ENCODE results near the gene TGFBR3.

The TGFBR3 gene

GRCh38 chr1:91703095-91703494 lies 182.9 kb downstream of the TGFBR3 start:
- Histone ChIP-seq H3K4me1 (ENCODE audit: control insufficient read depth in 1 of 2, insufficient read depth in 2 of 2, low read length in 2 of 2) (no peaks in the 10 kb centered on the region), H3K27me3 (ENCODE audit: low read depth, low read length) (no peaks in the 10 kb centered on the region), H3K4me3 (ENCODE audit: low read depth in 1 of 2, low read length in 2 of 2) (no peak overlapping the region), H3K9me3 (ENCODE audit: control insufficient read depth in 1 of 2, low read length in 2 of 2) (no peaks in the 10 kb centered on the region), H3K36me3 (ENCODE audit: control insufficient read depth in 1 of 2, insufficient read depth in 2 of 2, low read length in 2 of 2) (peaks cover 13 to 20% of the 10 kb centered on the region in 2 donors), H3K27ac (ENCODE audit: low read length) (no peak overlapping the region)

GRCh38 chr1:91701472-91701869 lies 184.5 kb downstream of the TGFBR3 start:
- H3K9me3 ChIP-seq (ENCODE audit: control insufficient read depth in 1 of 2, low read length in 2 of 2) = no peaks in the 10 kb centered on the region
- no peak overlapping the region for H3K4me3 ChIP-seq (ENCODE audit: low read depth in 1 of 2, low read length in 2 of 2)
- no peaks in the 10 kb centered on the region for H3K27me3 ChIP-seq (ENCODE audit: low read depth, low read length)
- H3K36me3 ChIP-seq (ENCODE audit: control insufficient read depth in 1 of 2, insufficient read depth in 2 of 2, low read length in 2 of 2) = peaks cover 8 to 25% of the 10 kb centered on the region in 2 donors
- H3K4me1 ChIP-seq (ENCODE audit: control insufficient read depth in 1 of 2, insufficient read depth in 2 of 2, low read length in 2 of 2) = peaks cover 0 to 4% of the 10 kb centered on the region in 2 donors
- peak overlapping the region; percentile 18 for H3K27ac ChIP-seq (ENCODE audit: low read length)

GRCh38 chr1:91700771-91701471 lies 185.0 kb downstream of the TGFBR3 start:
- no peak overlapping the region for H3K4me3 ChIP-seq (ENCODE audit: low read depth in 1 of 2, low read length in 2 of 2)
- H3K36me3 ChIP-seq (ENCODE audit: control insufficient read depth in 1 of 2, insufficient read depth in 2 of 2, low read length in 2 of 2) = peaks cover 8 to 25% of the 10 kb centered on the region in 2 donors
- peak overlapping the region; percentile 18 for H3K27ac ChIP-seq (ENCODE audit: low read length)
- H3K27me3 ChIP-seq (ENCODE audit: low read depth, low read length) = no peaks in the 10 kb centered on the region
- peaks cover 0 to 4% of the 10 kb centered on the region in 2 donors for H3K4me1 ChIP-seq (ENCODE audit: control insufficient read depth in 1 of 2, insufficient read depth in 2 of 2, low read length in 2 of 2)
- H3K9me3 ChIP-seq (ENCODE audit: control insufficient read depth in 1 of 2, low read length in 2 of 2) = no peaks in the 10 kb centered on the region

DNA sequence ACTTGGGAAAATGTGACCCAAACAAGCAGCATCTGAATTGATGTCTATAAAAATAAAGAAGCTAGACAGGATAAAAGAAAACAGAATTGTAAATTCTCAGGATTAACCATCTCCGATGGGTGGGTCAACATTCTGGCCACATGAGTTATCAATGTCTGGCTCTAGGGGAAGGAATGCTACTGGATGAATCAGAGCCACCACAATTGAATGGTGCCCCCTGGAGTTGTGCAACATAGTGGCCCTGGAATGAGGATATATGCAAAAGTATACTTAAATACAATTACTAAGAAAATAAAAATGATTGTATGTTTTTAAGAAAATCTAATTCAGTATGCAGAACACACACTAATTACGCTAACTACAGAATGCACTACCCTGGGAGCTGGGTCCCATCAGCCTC lies 185.6 kb downstream of the TGFBR3 start:
- H3K4me3 ChIP-seq (ENCODE audit: low read depth in 1 of 2, low read length in 2 of 2) = no peak overlapping the region
- H3K36me3 ChIP-seq (ENCODE audit: control insufficient read depth in 1 of 2, insufficient read depth in 2 of 2, low read length in 2 of 2) = peaks cover 8 to 26% of the 10 kb centered on the region in 2 donors
- no peaks in the 10 kb centered on the region for H3K27me3 ChIP-seq (ENCODE audit: low read depth, low read length)
- H3K9me3 ChIP-seq (ENCODE audit: control insufficient read depth in 1 of 2, low read length in 2 of 2) = no peaks in the 10 kb centered on the region
- peak overlapping the region; percentile 18 for H3K27ac ChIP-seq (ENCODE audit: low read length)
- peaks cover 0 to 4% of the 10 kb centered on the region in 2 donors for H3K4me1 ChIP-seq (ENCODE audit: control insufficient read depth in 1 of 2, insufficient read depth in 2 of 2, low read length in 2 of 2)

DNA sequence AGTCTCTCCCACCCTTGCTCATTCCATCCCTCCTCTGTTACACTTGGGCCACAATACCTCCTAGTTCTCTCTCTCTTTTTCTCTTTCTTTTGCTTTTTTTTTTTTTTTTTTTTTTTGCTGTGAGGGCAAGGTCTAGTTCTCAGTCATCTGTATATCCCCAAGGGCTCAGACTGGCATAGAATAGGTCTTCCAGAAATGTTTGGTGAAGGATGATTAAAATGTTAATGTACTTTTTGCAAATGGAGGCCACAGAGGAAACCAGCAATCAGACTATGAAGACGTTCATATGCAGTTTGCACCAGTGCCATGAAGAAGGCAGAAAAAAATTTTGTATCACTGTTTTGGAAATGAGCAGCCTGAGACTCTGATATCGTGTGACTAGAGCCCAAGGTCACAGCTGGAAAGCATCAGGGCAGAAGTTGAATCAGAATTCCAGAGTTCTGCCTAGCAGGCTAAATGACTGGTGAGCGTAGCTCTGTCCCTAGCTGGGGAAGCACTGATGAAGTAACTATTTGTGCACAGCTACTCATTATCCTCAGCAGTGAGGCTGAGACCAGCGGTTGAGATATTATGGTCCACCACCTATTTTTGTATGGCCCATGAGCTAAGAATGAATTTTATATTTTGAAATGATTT lies 186.5 kb downstream of the TGFBR3 start:
- peak overlapping the region; percentile 50 for H3K27ac ChIP-seq (ENCODE audit: low read length)
- peaks cover 0 to 4% of the 10 kb centered on the region in 2 donors for H3K4me1 ChIP-seq (ENCODE audit: control insufficient read depth in 1 of 2, insufficient read depth in 2 of 2, low read length in 2 of 2)

DNA sequence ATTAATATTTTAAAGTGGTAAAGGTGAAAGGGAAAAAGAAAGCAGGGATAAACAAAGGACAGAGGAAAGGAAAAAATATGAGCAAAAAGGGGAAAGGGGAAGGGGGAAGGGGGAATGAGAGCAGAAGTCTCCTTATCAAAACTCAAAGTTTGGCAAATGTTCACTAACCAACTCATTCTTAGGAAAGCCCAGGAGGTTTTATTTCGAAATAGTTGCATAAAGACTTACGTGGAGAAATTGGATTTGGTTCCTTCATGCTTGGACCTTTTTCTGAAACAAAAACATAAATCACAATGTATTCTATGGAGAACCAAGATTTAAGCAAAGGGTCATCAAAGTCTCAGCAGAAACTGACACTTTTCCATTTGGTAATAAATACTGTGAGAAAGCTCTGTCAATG lies 188.1 kb downstream of the TGFBR3 start:
- Histone ChIP-seq H3K27me3 (ENCODE audit: low read depth, low read length) (no peaks in the 10 kb centered on the region), H3K9me3 (ENCODE audit: control insufficient read depth in 1 of 2, low read length in 2 of 2) (no peaks in the 10 kb centered on the region), H3K4me1 (ENCODE audit: control insufficient read depth in 1 of 2, insufficient read depth in 2 of 2, low read length in 2 of 2) (peaks cover 0 to 4% of the 10 kb centered on the region in 2 donors), H3K27ac (ENCODE audit: low read length) (no peak overlapping the region), H3K36me3 (ENCODE audit: control insufficient read depth in 1 of 2, insufficient read depth in 2 of 2, low read length in 2 of 2) (peaks cover 11 to 28% of the 10 kb centered on the region in 2 donors), H3K4me3 (ENCODE audit: low read depth in 1 of 2, low read length in 2 of 2) (no peak overlapping the region)

More for the DNA sequence above, 186.5 kb downstream of the TGFBR3 start:
- no peak overlapping the region for H3K4me3 ChIP-seq (ENCODE audit: low read depth in 1 of 2, low read length in 2 of 2)
- no peaks in the 10 kb centered on the region for H3K27me3 ChIP-seq (ENCODE audit: low read depth, low read length)
- H3K36me3 ChIP-seq (ENCODE audit: control insufficient read depth in 1 of 2, insufficient read depth in 2 of 2, low read length in 2 of 2) = peaks cover 10 to 28% of the 10 kb centered on the region in 2 donors
- no peaks in the 10 kb centered on the region for H3K9me3 ChIP-seq (ENCODE audit: control insufficient read depth in 1 of 2, low read length in 2 of 2)

- peaks cover 0 to 4% of the 10 kb centered on the region in 2 donors for H3K4me1 ChIP-seq (ENCODE audit: control insufficient read depth in 1 of 2, insufficient read depth in 2 of 2, low read length in 2 of 2)
- H3K4me3 ChIP-seq (ENCODE audit: low read depth in 1 of 2, low read length in 2 of 2) = no peak overlapping the region
- H3K9me3 ChIP-seq (ENCODE audit: control insufficient read depth in 1 of 2, low read length in 2 of 2) = no peaks in the 10 kb centered on the region
- H3K27me3 ChIP-seq (ENCODE audit: low read depth, low read length) = no peaks in the 10 kb centered on the region
- no peak overlapping the region for H3K27ac ChIP-seq (ENCODE audit: low read length)
- H3K36me3 ChIP-seq (ENCODE audit: control insufficient read depth in 1 of 2, insufficient read depth in 2 of 2, low read length in 2 of 2) = peaks cover 11 to 32% of the 10 kb centered on the region in 2 donors
Measured at GRCh38 chr1:91697416-91697815, 188.5 kb downstream of the TGFBR3 start.

DNA sequence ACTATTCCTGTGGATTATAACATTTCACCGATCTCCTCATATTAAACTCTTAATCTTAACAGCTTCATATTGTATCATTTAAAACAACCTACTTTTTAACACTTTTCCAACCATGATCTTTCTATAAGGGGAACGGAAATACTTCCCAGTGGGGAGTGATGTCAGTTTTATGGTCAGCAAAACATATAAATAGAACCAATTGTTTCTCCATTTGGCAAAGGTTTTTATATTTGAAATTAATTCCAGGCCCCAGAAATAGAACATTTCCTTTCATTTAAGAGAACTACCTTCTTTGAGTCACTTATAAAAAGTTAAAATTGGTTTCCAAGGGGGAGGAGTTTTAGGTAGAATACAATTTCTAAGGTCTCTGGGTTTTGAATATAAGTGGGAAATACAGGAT lies 189.6 kb downstream of the TGFBR3 start:
- H3K27ac ChIP-seq (ENCODE audit: low read length) = no peak overlapping the region
- H3K4me3 ChIP-seq (ENCODE audit: low read depth in 1 of 2, low read length in 2 of 2) = no peak overlapping the region
- peaks cover 8 to 35% of the 10 kb centered on the region in 2 donors for H3K36me3 ChIP-seq (ENCODE audit: control insufficient read depth in 1 of 2, insufficient read depth in 2 of 2, low read length in 2 of 2)
- H3K4me1 ChIP-seq (ENCODE audit: control insufficient read depth in 1 of 2, insufficient read depth in 2 of 2, low read length in 2 of 2) = peaks cover 0 to 4% of the 10 kb centered on the region in 2 donors
- H3K27me3 ChIP-seq (ENCODE audit: low read depth, low read length) = no peaks in the 10 kb centered on the region
- H3K9me3 ChIP-seq (ENCODE audit: control insufficient read depth in 1 of 2, low read length in 2 of 2) = no peaks in the 10 kb centered on the region

DNA sequence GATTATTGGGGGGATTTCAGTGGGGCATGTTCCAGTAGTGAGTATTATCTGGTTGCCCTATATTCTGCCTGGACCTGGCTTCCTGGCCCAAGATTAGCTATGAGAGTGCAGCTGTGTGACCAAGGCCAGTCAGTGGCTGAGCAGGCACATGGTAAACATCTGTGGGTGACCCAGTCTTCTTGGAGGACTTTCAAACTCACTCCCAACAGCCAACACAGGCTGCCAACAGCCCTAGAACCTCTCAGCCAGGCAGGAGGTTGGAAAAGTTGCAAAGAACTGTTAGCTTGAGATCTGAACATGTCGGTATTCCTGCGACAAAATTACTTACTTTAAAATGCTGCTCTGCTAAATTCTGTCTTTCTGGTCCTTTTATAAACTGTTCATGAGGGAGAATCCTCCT lies 192.4 kb downstream of the TGFBR3 start:
- no peak overlapping the region for H3K4me3 ChIP-seq (ENCODE audit: low read depth in 1 of 2, low read length in 2 of 2)
- H3K4me1 ChIP-seq (ENCODE audit: control insufficient read depth in 1 of 2, insufficient read depth in 2 of 2, low read length in 2 of 2) = peaks cover 4 to 13% of the 10 kb centered on the region in 2 donors
- no peaks in the 10 kb centered on the region for H3K9me3 ChIP-seq (ENCODE audit: control insufficient read depth in 1 of 2, low read length in 2 of 2)
- H3K36me3 ChIP-seq (ENCODE audit: control insufficient read depth in 1 of 2, insufficient read depth in 2 of 2, low read length in 2 of 2) = peaks cover 8 to 29% of the 10 kb centered on the region in 2 donors
- H3K27me3 ChIP-seq (ENCODE audit: low read depth, low read length) = no peaks in the 10 kb centered on the region
- peak overlapping the region; percentile 21 for H3K27ac ChIP-seq (ENCODE audit: low read length)

DNA sequence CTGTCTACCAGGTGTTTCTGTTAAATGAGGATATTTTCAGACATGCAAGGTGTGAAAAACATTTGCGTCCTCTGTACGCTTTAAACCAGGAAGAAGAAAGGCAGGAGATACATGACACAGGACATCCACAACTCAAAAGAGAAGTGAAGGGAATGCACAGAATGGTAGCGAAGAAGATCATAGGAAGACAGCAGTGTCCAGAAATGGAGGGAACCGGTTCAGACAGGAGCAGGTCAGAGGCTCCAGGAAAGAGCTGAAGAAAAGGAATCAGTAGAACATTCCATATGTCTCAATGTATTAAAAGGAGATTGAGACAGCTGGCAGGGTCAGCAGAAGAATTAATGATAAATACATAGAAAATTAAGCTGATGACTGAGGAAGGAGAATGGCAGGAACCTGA lies 194.4 kb downstream of the TGFBR3 start:
- H3K4me3 ChIP-seq (ENCODE audit: low read depth in 1 of 2, low read length in 2 of 2) = no peak overlapping the region
- no peak overlapping the region for H3K27ac ChIP-seq (ENCODE audit: low read length)
- no peaks in the 10 kb centered on the region for H3K27me3 ChIP-seq (ENCODE audit: low read depth, low read length)
- peaks cover 4 to 16% of the 10 kb centered on the region in 2 donors for H3K36me3 ChIP-seq (ENCODE audit: control insufficient read depth in 1 of 2, insufficient read depth in 2 of 2, low read length in 2 of 2)
- peaks cover 0 to 15% of the 10 kb centered on the region in 2 donors for H3K4me1 ChIP-seq (ENCODE audit: control insufficient read depth in 1 of 2, insufficient read depth in 2 of 2, low read length in 2 of 2)
- H3K9me3 ChIP-seq (ENCODE audit: control insufficient read depth in 1 of 2, low read length in 2 of 2) = no peaks in the 10 kb centered on the region

DNA sequence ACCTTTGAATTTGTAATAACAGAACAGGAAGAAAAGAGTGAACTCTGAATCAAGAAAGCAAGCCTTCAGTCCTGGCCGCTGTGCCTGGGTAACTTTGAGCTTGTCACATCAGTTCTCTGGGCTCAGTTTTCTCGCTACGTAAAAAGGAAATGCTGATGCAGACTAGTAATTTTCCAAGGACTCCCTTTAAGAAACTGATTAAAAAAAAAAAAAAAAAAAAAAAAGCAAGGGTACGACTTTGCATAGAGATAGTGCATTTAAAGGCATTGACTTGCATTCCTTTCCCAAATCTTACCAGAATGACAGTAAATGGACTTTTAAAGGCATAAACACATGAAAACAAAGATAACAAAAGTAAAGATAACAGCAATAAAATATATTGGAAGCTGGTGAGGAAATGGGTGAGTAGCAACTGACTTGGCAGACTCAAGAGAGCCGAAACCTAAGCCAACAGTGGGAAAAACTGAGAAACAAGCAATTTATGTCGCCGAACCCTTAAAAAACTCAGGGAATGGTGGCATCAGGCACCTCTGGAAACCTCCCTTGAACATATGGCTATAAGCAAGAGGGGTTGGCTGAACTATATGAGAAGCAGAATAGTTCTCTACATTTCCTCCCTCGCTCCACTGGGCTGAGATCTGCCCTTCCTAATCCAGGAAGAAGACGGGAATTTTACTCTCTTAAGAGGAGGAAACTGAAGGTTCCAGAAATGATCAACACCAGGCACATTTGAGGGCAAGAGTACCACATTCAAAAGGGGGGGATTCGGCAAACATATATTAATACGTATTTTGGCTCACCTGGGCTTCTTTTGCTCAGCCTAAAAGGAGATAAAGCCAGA lies 196.1 kb downstream of the TGFBR3 start:
- H3K9me3 ChIP-seq (ENCODE audit: control insufficient read depth in 1 of 2, low read length in 2 of 2) = no peaks in the 10 kb centered on the region
- H3K4me3 ChIP-seq (ENCODE audit: low read depth in 1 of 2, low read length in 2 of 2) = peak overlapping the region in 1 of 2 donors; percentile 28
- H3K27ac ChIP-seq (ENCODE audit: low read length) = no peak overlapping the region
- H3K27me3 ChIP-seq (ENCODE audit: low read depth, low read length) = no peaks in the 10 kb centered on the region
- peaks cover 3 to 13% of the 10 kb centered on the region in 2 donors for H3K36me3 ChIP-seq (ENCODE audit: control insufficient read depth in 1 of 2, insufficient read depth in 2 of 2, low read length in 2 of 2)
- H3K4me1 ChIP-seq (ENCODE audit: control insufficient read depth in 1 of 2, insufficient read depth in 2 of 2, low read length in 2 of 2) = peaks cover 8 to 26% of the 10 kb centered on the region in 2 donors

Measured in muscle layer of duodenum (tissue), 2 donors.